ENCODE data around the gene CBX1. TPM values are rescaled to one million over a fixed set of nuclear protein-coding genes. Genes with fewer than 3 reads are reported as not detected.

CBX1 gene
- total and polyA plus RNA-seq, 10 of the 15 experiments (the other 5 are each of a cell fraction or from before 2014, with no cell fraction given): 11.8 to 99.2 (median 43.5) TPM

- TF ChIP-seq MLLT1 (IDR thresholded peaks at IDR 0.05) (no peak), FOXK2 (IDR thresholded peaks at IDR 0.05) (no peak), FOXM1 (IDR thresholded peaks at IDR 0.05; ENCODE audit: low read depth, low read length) (no peak), BRCA1 (IDR thresholded peaks at IDR 0.05; ENCODE audit: low read depth, low read length) (no peak), ZNF217 (IDR thresholded peaks at IDR 0.05) (no peak), IRF3 (IDR thresholded peaks at IDR 0.05) (no peak)
- TF ChIP-seq, protein P1, sequence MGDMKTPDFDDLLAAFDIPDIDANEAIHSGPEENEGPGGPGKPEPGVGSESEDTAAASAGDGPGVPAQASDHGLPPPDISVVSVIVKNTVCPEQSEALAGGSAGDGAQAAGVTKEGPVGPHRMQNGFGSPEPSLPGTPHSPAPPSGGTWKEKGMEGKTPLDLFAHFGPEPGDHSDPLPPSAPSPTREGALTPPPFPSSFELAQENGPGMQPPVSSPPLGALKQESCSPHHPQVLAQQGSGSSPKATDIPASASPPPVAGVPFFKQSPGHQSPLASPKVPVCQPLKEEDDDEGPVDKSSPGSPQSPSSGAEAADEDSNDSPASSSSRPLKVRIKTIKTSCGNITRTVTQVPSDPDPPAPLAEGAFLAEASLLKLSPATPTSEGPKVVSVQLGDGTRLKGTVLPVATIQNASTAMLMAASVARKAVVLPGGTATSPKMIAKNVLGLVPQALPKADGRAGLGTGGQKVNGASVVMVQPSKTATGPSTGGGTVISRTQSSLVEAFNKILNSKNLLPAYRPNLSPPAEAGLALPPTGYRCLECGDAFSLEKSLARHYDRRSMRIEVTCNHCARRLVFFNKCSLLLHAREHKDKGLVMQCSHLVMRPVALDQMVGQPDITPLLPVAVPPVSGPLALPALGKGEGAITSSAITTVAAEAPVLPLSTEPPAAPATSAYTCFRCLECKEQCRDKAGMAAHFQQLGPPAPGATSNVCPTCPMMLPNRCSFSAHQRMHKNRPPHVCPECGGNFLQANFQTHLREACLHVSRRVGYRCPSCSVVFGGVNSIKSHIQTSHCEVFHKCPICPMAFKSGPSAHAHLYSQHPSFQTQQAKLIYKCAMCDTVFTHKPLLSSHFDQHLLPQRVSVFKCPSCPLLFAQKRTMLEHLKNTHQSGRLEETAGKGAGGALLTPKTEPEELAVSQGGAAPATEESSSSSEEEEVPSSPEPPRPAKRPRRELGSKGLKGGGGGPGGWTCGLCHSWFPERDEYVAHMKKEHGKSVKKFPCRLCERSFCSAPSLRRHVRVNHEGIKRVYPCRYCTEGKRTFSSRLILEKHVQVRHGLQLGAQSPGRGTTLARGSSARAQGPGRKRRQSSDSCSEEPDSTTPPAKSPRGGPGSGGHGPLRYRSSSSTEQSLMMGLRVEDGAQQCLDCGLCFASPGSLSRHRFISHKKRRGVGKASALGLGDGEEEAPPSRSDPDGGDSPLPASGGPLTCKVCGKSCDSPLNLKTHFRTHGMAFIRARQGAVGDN (IDR thresholded peaks at IDR 0.05): no peak
These were observed 76.0 kb downstream of the CBX1 start (continued) for GRCh38 chr17:48025040-48025903.
